Subcutaneous abdominal adipose tissue (tissue), 5 donors: ENCODE measurements around the gene F10.

Experiments used
- H3K27ac ChIP-seq: one replicate; pipeline ENCODE4 v1.7.0; 2013; ENCODE audit warnings: low read depth, mild to moderate bottlenecking, inconsistent platforms, low read length, moderate library complexity
- H3K27me3 ChIP-seq, 5 donors: one replicate each; pipeline ENCODE4 v1.7.0; 2013; ENCODE audit warnings: low read length in 5 of 5, inconsistent platforms in 1 of 5; ENCODE audit not compliant: control insufficient read depth in 5 of 5, insufficient read depth in 4 of 5
- H3K36me3 ChIP-seq, 5 donors: one replicate each; pipeline ENCODE4 v1.7.0; 2013; ENCODE audit warnings: low read length in 5 of 5; ENCODE audit not compliant: control insufficient read depth in 5 of 5, insufficient read depth in 5 of 5
- H3K4me1 ChIP-seq, 5 donors: one replicate each; pipeline ENCODE4 v1.7.0; 2013; ENCODE audit warnings: low read length in 5 of 5, mild to moderate bottlenecking in 3 of 5, moderate library complexity in 1 of 5; ENCODE audit not compliant: control insufficient read depth in 5 of 5, insufficient read depth in 5 of 5
- H3K4me3 ChIP-seq, 5 donors: one replicate each; pipeline ENCODE4 v1.7.0; 2013; ENCODE audit warnings: low read length in 5 of 5, low read depth in 1 of 5
- H3K9ac ChIP-seq, 5 donors: one replicate each; pipeline ENCODE4 v1.7.0; 2013; ENCODE audit warnings: low read length in 5 of 5, mild to moderate bottlenecking in 4 of 5, moderate library complexity in 3 of 5
- H3K9me3 ChIP-seq, 5 donors: one replicate each; pipeline ENCODE4 v1.7.0; 2013; ENCODE audit warnings: low read length in 5 of 5; ENCODE audit not compliant: control insufficient read depth in 5 of 5
- donor health status: healthy.
- donor health status: healthy.
- donor health status: healthy.
- donor health status: healthy.
- donor health status: healthy.

F10 gene

DNA sequence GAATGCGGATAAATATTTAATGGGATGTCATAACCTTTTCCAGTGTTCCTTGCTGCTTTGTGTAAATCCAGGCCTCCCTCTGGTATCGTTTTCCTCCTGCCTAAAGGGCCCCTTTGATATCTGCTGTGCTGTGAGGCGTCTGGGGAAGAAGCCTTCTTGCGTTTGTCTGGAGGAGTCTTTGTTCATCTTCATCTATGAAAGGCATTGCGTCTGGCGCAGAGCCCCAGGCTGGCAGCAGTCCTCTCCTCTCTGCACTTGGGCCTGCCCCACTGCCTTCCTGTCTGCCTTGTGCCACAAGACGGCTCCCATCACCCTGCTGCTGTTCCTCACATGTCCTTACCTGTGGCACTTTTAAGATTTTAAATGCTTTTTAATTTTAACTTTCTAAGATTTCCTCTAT, 45.6 kb downstream of the F10 start:
- H3K9ac ChIP-seq: no peak overlapping the region
- H3K4me1 ChIP-seq: no peaks in the 10 kb centered on the region
- no peak overlapping the region for H3K27ac ChIP-seq
- H3K4me3 ChIP-seq: no peak overlapping the region
- H3K9me3 ChIP-seq: peaks cover 0 to 8% (median 0%) of the 10 kb centered on the region in 5 donors
- peaks cover 0 to 27% (median 21%) of the 10 kb centered on the region in 5 donors for H3K36me3 ChIP-seq
- peaks cover 0 to 8% (median 2%) of the 10 kb centered on the region in 5 donors for H3K27me3 ChIP-seq

GRCh38 chr13:113169277-113170272, 47.0 kb downstream of the F10 start:
- no peak overlapping the region for H3K9ac ChIP-seq
- peaks cover 0 to 8% (median 0%) of the 10 kb centered on the region in 5 donors for H3K9me3 ChIP-seq
- H3K4me3 ChIP-seq: no peak overlapping the region
- no peak overlapping the region for H3K27ac ChIP-seq
- no peaks in the 10 kb centered on the region for H3K27me3 ChIP-seq
- H3K4me1 ChIP-seq: no peaks in the 10 kb centered on the region
- H3K36me3 ChIP-seq: peaks cover 0 to 31% (median 23%) of the 10 kb centered on the region in 5 donors

DNA sequence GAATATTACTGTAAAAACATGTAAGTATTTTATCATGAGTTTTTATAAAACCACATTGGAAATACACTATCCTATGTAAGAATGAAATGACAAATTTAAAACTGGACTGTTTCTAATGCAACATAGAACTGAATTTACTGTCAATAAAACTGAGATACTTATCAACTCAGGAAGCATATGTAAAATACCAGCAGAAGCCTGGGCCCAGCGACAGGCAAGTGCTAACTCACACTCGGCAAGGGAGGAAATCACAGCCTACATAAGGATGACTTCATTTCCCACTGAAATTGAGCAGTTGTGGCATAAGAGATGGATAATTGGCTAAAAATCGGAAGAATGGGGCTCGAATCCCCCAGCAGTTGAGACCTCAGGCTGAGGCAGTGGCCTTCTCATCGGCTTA, 47.9 kb downstream of the F10 start:
- Histone ChIP-seq H3K36me3 (peaks cover 4 to 40% (median 32%) of the 10 kb centered on the region in 5 donors), H3K27ac (no peak overlapping the region), H3K4me3 (no peak overlapping the region), H3K27me3 (no peaks in the 10 kb centered on the region), H3K9me3 (peaks cover 0 to 8% (median 0%) of the 10 kb centered on the region in 5 donors), H3K9ac (no peak overlapping the region), H3K4me1 (no peaks in the 10 kb centered on the region)

DNA sequence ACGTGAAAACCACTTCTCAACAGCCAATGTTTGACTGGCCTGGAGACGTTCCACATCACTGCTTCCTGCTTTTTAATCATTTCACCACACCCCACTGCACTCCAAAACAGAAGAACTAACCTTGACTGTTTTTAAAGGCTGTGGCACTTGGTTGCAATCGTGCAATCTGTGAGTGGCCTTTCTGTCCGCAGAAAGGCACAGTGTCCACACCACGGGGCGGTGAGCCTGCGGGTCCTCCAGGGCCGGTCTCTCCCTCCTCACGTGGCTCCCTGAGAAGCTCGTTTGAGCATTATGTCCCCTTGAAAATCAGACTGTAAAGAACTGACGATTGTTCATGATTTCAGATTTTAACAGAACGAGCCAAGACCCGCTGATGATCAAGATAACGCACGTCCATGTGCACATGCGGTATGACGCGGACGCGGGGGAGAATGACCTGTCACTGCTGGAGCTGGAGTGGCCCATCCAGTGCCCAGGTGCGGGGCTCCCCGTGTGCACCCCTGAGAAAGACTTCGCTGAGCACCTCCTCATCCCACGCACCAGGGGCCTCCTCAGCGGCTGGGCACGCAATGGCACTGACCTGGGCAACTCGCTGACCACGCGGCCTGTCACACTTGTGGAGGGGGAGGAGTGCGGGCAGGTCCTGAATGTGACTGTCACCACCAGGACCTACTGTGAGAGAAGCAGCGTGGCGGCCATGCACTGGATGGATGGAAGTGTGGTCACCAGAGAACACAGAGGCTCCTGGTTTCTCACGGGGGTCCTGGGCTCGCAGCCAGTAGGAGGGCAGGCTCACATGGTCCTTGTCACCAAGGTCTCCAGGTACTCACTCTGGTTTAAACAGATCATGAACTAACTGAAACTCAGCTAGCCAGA, 48.9 kb downstream of the F10 start:
- H3K9me3 ChIP-seq: peaks cover 0 to 8% (median 0%) of the 10 kb centered on the region in 5 donors
- H3K9ac ChIP-seq: no peak overlapping the region
- no peak overlapping the region for H3K4me3 ChIP-seq
- no peaks in the 10 kb centered on the region for H3K27me3 ChIP-seq
- H3K4me1 ChIP-seq: no peaks in the 10 kb centered on the region
- H3K27ac ChIP-seq: no peak overlapping the region
- peaks cover 4 to 50% (median 41%) of the 10 kb centered on the region in 5 donors for H3K36me3 ChIP-seq

DNA sequence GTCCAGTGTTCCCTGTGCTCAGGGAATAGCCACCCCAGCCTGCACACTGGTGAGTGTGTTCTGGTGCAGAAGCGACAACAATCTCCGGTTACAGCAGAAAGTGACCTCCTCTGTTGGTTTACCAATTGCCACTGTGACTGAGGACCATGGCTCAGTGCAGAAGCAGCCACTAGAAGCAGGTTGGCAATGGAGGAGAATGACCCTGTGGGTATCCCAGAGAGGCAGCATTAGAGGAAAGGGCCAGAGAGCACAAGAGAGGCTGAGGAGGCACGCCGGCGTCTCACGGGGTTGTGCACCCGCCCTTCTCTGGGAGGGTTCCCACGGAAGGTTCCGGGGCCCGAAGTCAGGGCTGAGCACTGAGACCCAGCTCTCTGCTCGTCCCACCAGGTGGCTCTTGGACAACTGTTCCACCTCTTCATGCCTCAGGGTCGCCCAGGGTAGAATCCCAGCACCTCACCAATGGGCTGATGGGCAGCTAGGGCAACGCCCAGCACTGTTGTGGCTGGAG, 49.9 kb downstream of the F10 start:
- no peak overlapping the region for H3K9ac ChIP-seq
- peaks cover 4 to 59% (median 46%) of the 10 kb centered on the region in 5 donors for H3K36me3 ChIP-seq
- no peaks in the 10 kb centered on the region for H3K4me1 ChIP-seq
- peaks cover 0 to 4% (median 0%) of the 10 kb centered on the region in 5 donors for H3K9me3 ChIP-seq
- no peaks in the 10 kb centered on the region for H3K27me3 ChIP-seq
- H3K4me3 ChIP-seq: no peak overlapping the region
- no peak overlapping the region for H3K27ac ChIP-seq

DNA sequence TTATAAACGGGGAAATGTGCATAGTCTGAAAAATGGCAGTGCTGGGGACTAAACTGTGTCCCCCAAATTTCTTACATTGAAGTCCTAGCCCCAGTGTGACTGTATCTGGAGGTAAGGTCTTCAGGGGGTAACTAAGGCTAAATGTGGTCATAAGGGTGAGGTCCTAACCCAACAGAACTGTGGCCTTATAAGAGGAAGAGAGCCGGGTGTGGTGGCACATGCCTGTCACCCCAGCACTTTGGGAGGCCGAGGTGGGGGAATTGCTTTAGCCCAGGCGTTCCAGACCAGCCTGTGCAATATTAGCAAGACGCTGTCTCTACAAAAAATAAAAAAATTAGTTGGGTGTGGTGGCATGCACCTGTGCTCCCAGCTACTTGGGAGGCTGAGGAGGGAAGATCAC, 53.7 kb downstream of the F10 start:
- Histone ChIP-seq H3K9ac (no peak overlapping the region), H3K27ac (no peak overlapping the region), H3K4me1 (no peaks in the 10 kb centered on the region), H3K4me3 (no peak overlapping the region), H3K27me3 (no peaks in the 10 kb centered on the region), H3K36me3 (peaks cover 26 to 88% (median 77%) of the 10 kb centered on the region in 5 donors), H3K9me3 (no peaks in the 10 kb centered on the region)

GRCh38 chr13:113176822-113177221, 54.2 kb downstream of the F10 start:
- no peaks in the 10 kb centered on the region for H3K27me3 ChIP-seq
- H3K9me3 ChIP-seq: no peaks in the 10 kb centered on the region
- H3K9ac ChIP-seq: no peak overlapping the region
- no peaks in the 10 kb centered on the region for H3K4me1 ChIP-seq
- H3K36me3 ChIP-seq: peaks cover 26 to 88% (median 71%) of the 10 kb centered on the region in 5 donors
- no peak overlapping the region for H3K4me3 ChIP-seq
- H3K27ac ChIP-seq: no peak overlapping the region

DNA sequence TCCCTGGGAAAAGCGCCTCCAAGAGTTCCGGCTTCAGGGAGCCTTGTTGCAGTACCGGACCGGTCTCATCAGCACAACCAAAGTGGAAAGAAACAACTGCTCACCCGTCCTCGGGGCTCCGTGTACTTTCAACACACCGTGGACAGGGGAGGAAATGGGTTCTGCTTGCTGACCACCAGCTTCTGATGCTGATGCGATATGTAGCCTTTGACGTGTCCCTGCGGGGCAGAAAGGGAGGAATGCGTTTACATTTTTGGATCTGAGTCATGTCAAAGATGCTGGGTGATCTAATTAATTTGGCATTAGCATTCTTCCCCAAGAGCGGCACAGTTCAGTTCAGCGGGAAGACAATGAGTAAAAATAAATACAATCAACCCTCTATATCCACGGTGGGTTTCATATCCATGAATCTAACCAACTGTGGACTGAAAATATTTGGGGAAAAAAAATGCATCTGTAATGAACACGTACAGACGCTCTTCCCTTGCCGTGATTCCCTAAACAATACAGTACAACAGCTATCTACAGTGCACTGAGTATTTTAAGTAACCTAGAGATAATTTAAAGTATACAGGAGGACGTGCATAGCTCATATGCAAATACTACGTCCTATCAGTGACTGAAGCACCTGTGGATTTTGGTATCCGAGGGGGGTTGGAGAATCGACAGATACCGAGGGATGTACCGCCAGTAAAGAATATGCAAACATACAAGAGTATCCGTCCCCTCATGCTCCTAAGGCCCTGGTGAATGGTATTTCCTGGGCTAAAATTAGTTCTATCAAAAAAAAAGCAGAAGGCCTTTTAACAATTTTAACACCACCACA, 55.7 kb downstream of the F10 start:
- H3K36me3 ChIP-seq: peaks cover 32 to 85% (median 67%) of the 10 kb centered on the region in 5 donors
- H3K9me3 ChIP-seq: no peaks in the 10 kb centered on the region
- no peak overlapping the region for H3K27ac ChIP-seq
- no peaks in the 10 kb centered on the region for H3K4me1 ChIP-seq
- H3K27me3 ChIP-seq: no peaks in the 10 kb centered on the region
- no peak overlapping the region for H3K9ac ChIP-seq
- no peak overlapping the region for H3K4me3 ChIP-seq

DNA sequence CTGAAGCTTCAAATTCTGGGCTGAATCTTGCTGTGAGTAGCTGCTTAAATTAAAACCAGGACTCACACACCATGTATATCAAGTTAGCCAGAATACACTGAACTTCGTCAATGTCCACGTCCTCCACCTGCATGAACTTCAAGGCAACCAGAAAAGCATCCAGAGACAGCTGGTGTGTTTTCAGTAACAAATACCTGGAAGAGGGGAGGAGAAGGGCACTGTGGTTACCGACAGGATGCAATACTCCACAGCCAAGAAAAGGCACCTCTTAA, 56.2 kb downstream of the F10 start:
- Histone ChIP-seq H3K9ac (no peak overlapping the region), H3K27ac (no peak overlapping the region), H3K36me3 (peaks cover 35 to 91% (median 72%) of the 10 kb centered on the region in 5 donors), H3K27me3 (no peaks in the 10 kb centered on the region), H3K4me3 (no peak overlapping the region), H3K4me1 (no peaks in the 10 kb centered on the region), H3K9me3 (no peaks in the 10 kb centered on the region)
